Neutrophil (primary cell): ENCODE results near the gene C22orf39.
A peak's percentile ranks its signal among the peaks of the same experiment; 100 is the strongest.

ENCODE experiments used
- H3K27ac ChIP-seq: fragments of 200-600 bp; sonication (generic); 2 replicates; pipeline ENCODE4 v1.5.1; 2016; ENCODE audit warnings: mild to moderate bottlenecking, moderate library complexity
- H3K27me3 ChIP-seq: fragments of 200-600 bp; sonication (generic); 2 replicates; pipeline ENCODE4 v1.6.0; 2016; ENCODE audit warnings: mild to moderate bottlenecking
- H3K36me3 ChIP-seq: fragments of 200-600 bp; sonication (generic); 2 replicates; pipeline ENCODE4 v1.5.1; 2017
- H3K4me1 ChIP-seq, 2 experiments: fragments of 200-600 bp in 1 of 2; sonication (generic) in 1 of 2; 1 replicate in 1 of 2; 2 replicates in 1 of 2; pipeline versions ENCODE4 v1.5.1 to v1.6.1; 2013 to 2016; ENCODE audit warnings: low read depth in 1 of 2, low read length in 1 of 2, mild to moderate bottlenecking in 1 of 2, moderate library complexity in 1 of 2; ENCODE audit not compliant: control insufficient read depth in 1 of 2, insufficient read depth in 1 of 2
- H3K4me3 ChIP-seq, 2 experiments: fragments of 200-600 bp in 1 of 2; sonication (generic) in 1 of 2; 1 replicate in 1 of 2; 2 replicates in 1 of 2; pipeline ENCODE4 v1.5.1; 2013 to 2016; ENCODE audit warnings: low read depth in 1 of 2, low read length in 1 of 2, mild to moderate bottlenecking in 1 of 2, moderate library complexity in 1 of 2
- H3K9me3 ChIP-seq: fragments of 200-600 bp; sonication (generic); 2 replicates; pipeline ENCODE4 v1.5.1; 2016
- CTCF ChIP-seq: fragments of 200-600 bp; sonication (generic); IDR thresholded peaks from 2 replicates; pipeline ENCODE4 v1.5.1; 2016; ENCODE audit warnings: antibody characterized with exemption

The C22orf39 gene

GRCh38 chr22:19431649-19432132 is 15.8 kb downstream of the C22orf39 start, which contains the start of gene HIRA:
HIRA (minus strand) TSS chr22:19431733; CDS start chr22:19431476, 257 bp downstream.
- no peaks in the 10 kb centered on the region for H3K27me3 ChIP-seq
- peak within 1 kb of the TSS; percentile 98 for H3K27ac ChIP-seq
- no peaks in the 10 kb centered on the region for H3K9me3 ChIP-seq
- H3K4me1 ChIP-seq, result peaks cover 53% of the 10 kb centered on the region in 2 experiments
- H3K4me3 ChIP-seq, result peak within 1 kb of the TSS; percentile 92 to 96
- TF ChIP-seq CTCF, result peak; percentile 14
- peaks cover 12% of the 10 kb centered on the region for H3K36me3 ChIP-seq

- Histone ChIP-seq H3K9me3 (no peaks in the 10 kb centered on the region), H3K4me1 (peaks cover 59 to 60% of the 10 kb centered on the region in 2 experiments), H3K27ac (peak overlapping the region; percentile 98), H3K36me3 (peaks cover 12% of the 10 kb centered on the region), H3K27me3 (no peaks in the 10 kb centered on the region), H3K4me3 (peak overlapping the region; percentile 92 to 96)
- TF ChIP-seq CTCF, result no peak
Measured at GRCh38 chr22:19430890-19431541, 16.5 kb downstream of the C22orf39 start.

GRCh38 chr22:19429950-19430889 is 17.3 kb downstream of the C22orf39 start:
- Histone ChIP-seq H3K27ac (peak overlapping the region; percentile 98), H3K36me3 (peaks cover 5% of the 10 kb centered on the region), H3K9me3 (no peaks in the 10 kb centered on the region), H3K4me3 (peak overlapping the region; percentile 92 to 96), H3K4me1 (peaks cover 67 to 68% of the 10 kb centered on the region in 2 experiments), H3K27me3 (no peaks in the 10 kb centered on the region)
- no peak for TF ChIP-seq CTCF

- no peak for TF ChIP-seq CTCF
Measured at GRCh38 chr22:19424186-19424500, 23.4 kb downstream of the C22orf39 start.

GRCh38 chr22:19422440-19423301 is 24.8 kb downstream of the C22orf39 start:
- H3K27ac ChIP-seq, result peak overlapping the region; percentile 98
- TF ChIP-seq CTCF, result no peak
- no peaks in the 10 kb centered on the region for H3K36me3 ChIP-seq

More at GRCh38 chr22:19424186-19424500, 23.4 kb downstream of the C22orf39 start:
- Histone ChIP-seq H3K9me3 (no peaks in the 10 kb centered on the region), H3K4me3 (no peak overlapping the region), H3K36me3 (no peaks in the 10 kb centered on the region), H3K27me3 (no peaks in the 10 kb centered on the region), H3K4me1 (peaks cover 99% of the 10 kb centered on the region in 2 experiments), H3K27ac (peak overlapping the region; percentile 98)

More at GRCh38 chr22:19422440-19423301, 24.8 kb downstream of the C22orf39 start:
- no peaks in the 10 kb centered on the region for H3K27me3 ChIP-seq
- H3K4me3 ChIP-seq, result no peak overlapping the region
- peaks cover 99% of the 10 kb centered on the region in 2 experiments for H3K4me1 ChIP-seq
- H3K9me3 ChIP-seq, result no peaks in the 10 kb centered on the region
